H9 (cell line): Measurements from ENCODE around the gene RANBP6. TPM values are rescaled to one million over a fixed set of nuclear protein-coding genes. Genes with fewer than 3 reads are reported as not detected.

ENCODE experiments used
- DNase-seq: peaks from one replicate; pipeline ENCODE4 v3.0.0-alpha.2; 2017
- H2AFZ ChIP-seq: one replicate; pipeline ENCODE4 v1.6.1; 2013; ENCODE audit warnings: mild to moderate bottlenecking, low read length, control low read depth, moderate library complexity
- H2AK5ac ChIP-seq: 2 replicates; pipeline ENCODE4 v1.6.1; 2013; ENCODE audit warnings: low read length, control low read depth, mixed read lengths; ENCODE audit not compliant: insufficient read length
- H2BK120ac ChIP-seq: one replicate; pipeline ENCODE4 v1.6.1; 2013; ENCODE audit warnings: low read depth, mild to moderate bottlenecking, low read length, control low read depth, inconsistent platforms; ENCODE audit not compliant: poor library complexity, severe bottlenecking
- H2BK12ac ChIP-seq: 2 replicates; pipeline ENCODE4 v1.6.1; 2013; ENCODE audit warnings: low read length, control low read depth, mixed read lengths, low read depth; ENCODE audit not compliant: insufficient read length
- H2BK15ac ChIP-seq: 2 replicates; pipeline ENCODE4 v1.6.1; 2013; ENCODE audit warnings: low read depth, low read length, control low read depth
- H2BK20ac ChIP-seq: one replicate; pipeline ENCODE4 v1.6.1; 2013; ENCODE audit warnings: low read depth, mild to moderate bottlenecking, low read length, control low read depth, inconsistent platforms; ENCODE audit not compliant: poor library complexity, severe bottlenecking
- H2BK5ac ChIP-seq: 2 replicates; pipeline ENCODE4 v1.6.1; 2013; ENCODE audit warnings: low read length, control low read depth, mixed read lengths; ENCODE audit not compliant: insufficient read length
- H3K14ac ChIP-seq: 2 replicates; pipeline ENCODE4 v1.6.1; 2013; ENCODE audit warnings: low read length, control low read depth; ENCODE audit not compliant: insufficient read depth
- H3K18ac ChIP-seq: 2 replicates; pipeline ENCODE4 v1.6.1; 2013; ENCODE audit warnings: low read depth, mild to moderate bottlenecking, mixed read lengths, low read length, control low read depth; ENCODE audit not compliant: insufficient read length
- H3K23ac ChIP-seq: 2 replicates; pipeline ENCODE4 v1.6.1; 2013; ENCODE audit warnings: low read length, control low read depth, mixed read lengths, low read depth; ENCODE audit not compliant: insufficient read length
- H3K23me2 ChIP-seq: 2 replicates; pipeline ENCODE4 v1.6.1; 2013; ENCODE audit warnings: low read depth, mild to moderate bottlenecking, mixed read lengths, low read length, control low read depth; ENCODE audit not compliant: insufficient read length, poor library complexity, severe bottlenecking
- H3K27ac ChIP-seq: 2 replicates; pipeline ENCODE4 v1.5.1; 2013; ENCODE audit warnings: low read length, control low read depth, mixed read lengths, low read depth; ENCODE audit not compliant: insufficient read length
- H3K27me3 ChIP-seq: 2 replicates; pipeline ENCODE4 v1.6.1; 2013; ENCODE audit warnings: low read length, control low read depth, inconsistent platforms; ENCODE audit not compliant: insufficient read depth
- H3K4ac ChIP-seq: 2 replicates; pipeline ENCODE4 v1.6.1; 2013; ENCODE audit warnings: low read depth, mild to moderate bottlenecking, control low read depth, inconsistent platforms, low read length, moderate library complexity
- H3K4me1 ChIP-seq: 2 replicates; pipeline ENCODE4 v1.6.1; 2013; ENCODE audit warnings: low read length, control low read depth, inconsistent platforms; ENCODE audit not compliant: insufficient read depth
- H3K4me2 ChIP-seq: 2 replicates; pipeline ENCODE4 v1.6.1; 2013; ENCODE audit warnings: low read length, control low read depth, mixed read lengths; ENCODE audit not compliant: insufficient read length, insufficient read depth
- H3K56ac ChIP-seq: 2 replicates; pipeline ENCODE4 v1.6.1; 2013; ENCODE audit warnings: low read depth, mild to moderate bottlenecking, mixed read lengths, low read length, control low read depth; ENCODE audit not compliant: insufficient read length
- H3K79me1 ChIP-seq: 2 replicates; pipeline ENCODE4 v1.6.1; 2013; ENCODE audit warnings: low read depth, mild to moderate bottlenecking, moderate library complexity, low read length, control low read depth, inconsistent platforms; ENCODE audit not compliant: insufficient read depth, poor library complexity, severe bottlenecking
- H3K79me2 ChIP-seq: 2 replicates; pipeline ENCODE4 v1.6.1; 2013; ENCODE audit warnings: low read length, control low read depth, inconsistent platforms; ENCODE audit not compliant: insufficient read depth
- H3K9ac ChIP-seq: 2 replicates; pipeline ENCODE4 v1.6.1; 2013; ENCODE audit warnings: low read length, control low read depth, mixed read lengths; ENCODE audit not compliant: insufficient read length; ENCODE audit errors: extremely low read depth
- H3K9me3 ChIP-seq: one replicate; pipeline ENCODE4 v1.6.1; 2013; ENCODE audit warnings: low read depth, low read length, inconsistent platforms; ENCODE audit not compliant: control insufficient read depth
- H3T11ph ChIP-seq: one replicate; pipeline ENCODE4 v1.6.1; 2013; ENCODE audit warnings: mild to moderate bottlenecking, low read length, control low read depth, inconsistent platforms
- H4K20me1 ChIP-seq: one replicate; pipeline ENCODE4 v1.6.1; 2013; ENCODE audit not compliant: control insufficient read depth, insufficient read length, insufficient read depth
- H4K5ac ChIP-seq: 2 replicates; pipeline ENCODE4 v1.6.1; 2013; ENCODE audit warnings: low read depth, mild to moderate bottlenecking, mixed read lengths, low read length, control low read depth; ENCODE audit not compliant: insufficient read length
- H4K8ac ChIP-seq: replicated peaks from 2 replicates; pipeline ENCODE4 v1.6.1; 2013; ENCODE audit warnings: low read length, control low read depth, mixed read lengths, low read depth; ENCODE audit not compliant: insufficient read length
- H4K91ac ChIP-seq: 2 replicates; pipeline ENCODE4 v1.6.1; 2013; ENCODE audit warnings: low read depth, mild to moderate bottlenecking, moderate library complexity, mixed read lengths, low read length, control low read depth; ENCODE audit not compliant: insufficient read length
- H3K27ac Mint-ChIP-seq, 3 experiments: 2 replicates in 2 of 3; 3 replicates in 1 of 3; pipeline ENCODE4 v1.8.0; 2020 to 2021; ENCODE audit warnings: mixed read lengths in 3 of 3, mild to moderate bottlenecking in 1 of 3, moderate library complexity in 1 of 3
- H3K27me3 Mint-ChIP-seq: 2 replicates; pipeline ENCODE4 v1.8.0; 2021; ENCODE audit warnings: low read depth, mild to moderate bottlenecking, moderate library complexity, mixed read lengths
- H3K36me3 Mint-ChIP-seq, 3 experiments: 2 replicates in 2 of 3; 3 replicates in 1 of 3; pipeline ENCODE4 v1.8.0; 2020 to 2021; ENCODE audit warnings: low read depth in 3 of 3, mixed read lengths in 3 of 3; ENCODE audit not compliant: insufficient read depth in 1 of 3
- H3K4me1 Mint-ChIP-seq, 2 experiments: 2 replicates each; pipeline ENCODE4 v1.8.0; 2020; ENCODE audit warnings: mixed read lengths in 2 of 2
- H3K4me3 Mint-ChIP-seq, 2 experiments: 2 replicates in 1 of 2; 3 replicates in 1 of 2; pipeline ENCODE4 v1.8.0; 2020 to 2021; ENCODE audit warnings: mild to moderate bottlenecking in 2 of 2, mixed read lengths in 2 of 2, moderate library complexity in 1 of 2
- H3K9me3 Mint-ChIP-seq, 2 experiments: 2 replicates in 1 of 2; 3 replicates in 1 of 2; pipeline ENCODE4 v1.8.0; 2020; ENCODE audit warnings: mild to moderate bottlenecking in 2 of 2, mixed read lengths in 2 of 2, moderate library complexity in 1 of 2
- CTCF ChIP-seq: fragments of 200-600 bp; sonication (generic); conservative IDR thresholded peaks from 3 replicates; pipeline ENCODE4 v1.8.0; 2021; ENCODE audit warnings: antibody characterized with exemption, mild to moderate bottlenecking
- WGBS: extraction: QIAGEN DNeasy Blood & Tissue Kit; methylation state at CpG from one replicate; pipeline ENCODE4 v1.1.7; 2013; ENCODE audit warnings: missing lambda C conversion rate, low lambda C conversion rate, mixed read lengths; ENCODE audit not compliant: insufficient read length; ENCODE audit errors: extremely low coverage; 5-methylcytosine and 5-hydroxymethylcytosine counted together
- total RNA-seq: library from RNA; stranded (reverse); gene quantifications from 2 replicates; pipeline ENCODE4 v1.2.1, GENCODE V29; 2021

RANBP6 gene
- total RNA-seq, 1 experiment from 2014 or later: 19.1 TPM

DNA sequence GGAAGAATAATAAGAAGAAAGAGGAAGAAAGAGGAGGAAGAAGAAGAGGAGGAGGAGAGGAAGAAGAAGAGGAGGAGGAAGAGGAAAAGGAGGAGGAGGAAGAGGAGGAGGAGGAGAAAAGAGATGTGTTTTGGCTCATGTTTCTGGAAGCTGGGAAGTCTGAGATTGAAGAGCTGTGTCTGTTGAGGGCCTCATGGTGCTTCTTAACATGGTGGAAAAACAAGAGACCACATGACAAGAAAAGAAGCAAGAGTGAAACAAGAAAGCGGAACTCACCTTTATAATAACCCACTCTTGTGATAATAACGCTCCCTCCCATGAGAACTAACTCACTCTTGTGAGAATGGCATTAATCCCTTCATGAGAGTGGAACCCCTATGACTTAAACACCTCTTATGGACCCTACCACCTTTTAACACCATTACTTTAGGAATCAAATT lies 36.1 kb upstream of the RANBP6 start:
- H3K9ac ChIP-seq: no peak overlapping the region
- H2AK5ac ChIP-seq: no peak overlapping the region
- H3K14ac ChIP-seq: no peak overlapping the region
- no peak overlapping the region for H4K5ac ChIP-seq
- H3K27me3 Mint-ChIP-seq: no peaks in the 10 kb centered on the region
- no peaks in the 10 kb centered on the region for H3K27me3 ChIP-seq
- no peaks in the 10 kb centered on the region for H4K20me1 ChIP-seq
- H3K23ac ChIP-seq: no peak overlapping the region
- no CpG with 5 or more reads among the region's 2 CpGs for WGBS
- no peak for DNase-seq
- no peak overlapping the region for H3K18ac ChIP-seq
- H3K36me3 Mint-ChIP-seq: no peaks in the 10 kb centered on the region
- no peaks in the 10 kb centered on the region for H3K79me1 ChIP-seq
- no peaks in the 10 kb centered on the region for H3K23me2 ChIP-seq
- H3K9me3 ChIP-seq: no peaks in the 10 kb centered on the region
- no peak overlapping the region for H3K56ac ChIP-seq
- no peak overlapping the region for H2BK120ac ChIP-seq
- H2BK12ac ChIP-seq: no peak overlapping the region
- no peak overlapping the region for H2BK5ac ChIP-seq
- no peaks in the 10 kb centered on the region for H3K9me3 Mint-ChIP-seq
- H3T11ph ChIP-seq: no peak overlapping the region
- H3K4ac ChIP-seq: no peak overlapping the region
- no peak overlapping the region for H3K4me2 ChIP-seq
- H3K4me1 ChIP-seq: peaks cover 2% of the 10 kb centered on the region; the same call in 1 of the 2 replicates
- no peak overlapping the region for H4K8ac ChIP-seq
- no peak overlapping the region for H3K27ac Mint-ChIP-seq
- no peak overlapping the region for H3K27ac ChIP-seq
- TF ChIP-seq CTCF: no peak
- no peak overlapping the region for H2BK20ac ChIP-seq
- no peak overlapping the region for H2BK15ac ChIP-seq
- H4K91ac ChIP-seq: no peak overlapping the region
- no peak overlapping the region for H2AFZ ChIP-seq
- H3K4me1 Mint-ChIP-seq: peaks cover 16 to 19% of the 10 kb centered on the region in 2 experiments
- no peak overlapping the region for H3K4me3 Mint-ChIP-seq
- no peaks in the 10 kb centered on the region for H3K79me2 ChIP-seq
